GM13977 (cell line): Measurements from ENCODE around the gene WFDC1.

Experiments
- DNase-seq: peaks from one replicate; pipeline ENCODE4 v3.0.0; 2012; ENCODE audit warnings: low spot score
- in situ Hi-C: fragments of 300-500 bp; cut with MboI; formaldehyde crosslinking; loops from one replicate; pipeline ENCODE4 v1.12.0; 2022; ENCODE audit warnings: low sequenced_read_pairs, low pct_unique_long_range_greater_than_20kb, mixed read lengths, inconsistent platforms; ENCODE audit not compliant: unreplicated experiment
- TF ChIP-seq, protein P1 (sequence below): IDR thresholded peaks from 2 replicates; pipeline ENCODE4 v1.5.1; 2012; ENCODE audit warnings: mild to moderate bottlenecking, control low read depth; ENCODE audit not compliant: insufficient read depth; ENCODE audit errors: extremely low read depth, missing control alignments

The WFDC1 gene, protein sequence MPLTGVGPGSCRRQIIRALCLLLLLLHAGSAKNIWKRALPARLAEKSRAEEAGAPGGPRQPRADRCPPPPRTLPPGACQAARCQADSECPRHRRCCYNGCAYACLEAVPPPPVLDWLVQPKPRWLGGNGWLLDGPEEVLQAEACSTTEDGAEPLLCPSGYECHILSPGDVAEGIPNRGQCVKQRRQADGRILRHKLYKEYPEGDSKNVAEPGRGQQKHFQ

DNA sequence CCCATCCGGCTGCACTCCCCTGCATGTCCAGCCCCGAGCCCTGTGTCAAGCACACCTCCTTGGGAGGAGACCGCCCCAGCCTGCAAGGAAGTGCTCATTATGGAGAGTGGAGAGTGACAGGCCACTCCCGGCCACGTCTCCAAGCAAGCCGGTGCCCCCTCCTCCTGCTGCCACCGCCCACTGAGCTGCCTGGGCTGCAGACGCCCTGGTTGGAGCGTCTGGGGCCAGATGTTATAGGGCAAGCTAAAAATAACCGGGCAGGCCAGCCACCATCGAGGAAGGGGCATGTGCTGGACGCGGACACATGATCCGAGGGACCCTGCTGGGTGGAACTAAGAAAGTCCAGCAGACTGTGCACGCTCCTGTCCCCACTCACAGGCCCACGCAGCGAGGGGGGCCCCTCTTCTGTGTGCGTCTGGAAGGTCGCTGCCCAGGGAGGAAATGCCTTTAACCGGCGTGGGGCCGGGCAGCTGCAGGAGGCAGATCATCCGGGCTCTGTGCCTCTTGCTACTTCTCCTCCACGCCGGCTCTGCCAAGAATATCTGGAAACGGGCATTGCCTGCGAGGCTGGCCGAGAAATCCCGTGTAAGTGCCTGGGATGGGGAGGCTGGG, at the start of gene WFDC1:
WFDC1 (plus strand) TSS at position 348 of the 612 bp plus-strand sequence; CDS start at position 442, 94 bp downstream.
- TF ChIP-seq, protein P1, sequence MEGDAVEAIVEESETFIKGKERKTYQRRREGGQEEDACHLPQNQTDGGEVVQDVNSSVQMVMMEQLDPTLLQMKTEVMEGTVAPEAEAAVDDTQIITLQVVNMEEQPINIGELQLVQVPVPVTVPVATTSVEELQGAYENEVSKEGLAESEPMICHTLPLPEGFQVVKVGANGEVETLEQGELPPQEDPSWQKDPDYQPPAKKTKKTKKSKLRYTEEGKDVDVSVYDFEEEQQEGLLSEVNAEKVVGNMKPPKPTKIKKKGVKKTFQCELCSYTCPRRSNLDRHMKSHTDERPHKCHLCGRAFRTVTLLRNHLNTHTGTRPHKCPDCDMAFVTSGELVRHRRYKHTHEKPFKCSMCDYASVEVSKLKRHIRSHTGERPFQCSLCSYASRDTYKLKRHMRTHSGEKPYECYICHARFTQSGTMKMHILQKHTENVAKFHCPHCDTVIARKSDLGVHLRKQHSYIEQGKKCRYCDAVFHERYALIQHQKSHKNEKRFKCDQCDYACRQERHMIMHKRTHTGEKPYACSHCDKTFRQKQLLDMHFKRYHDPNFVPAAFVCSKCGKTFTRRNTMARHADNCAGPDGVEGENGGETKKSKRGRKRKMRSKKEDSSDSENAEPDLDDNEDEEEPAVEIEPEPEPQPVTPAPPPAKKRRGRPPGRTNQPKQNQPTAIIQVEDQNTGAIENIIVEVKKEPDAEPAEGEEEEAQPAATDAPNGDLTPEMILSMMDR: no peak
- no peak for DNase-seq
- in situ Hi-C loops: loop anchor here (25.0 kb wide), 1 partner anchor 193 kb away; no protein-coding TSS in a partner anchor

DNA sequence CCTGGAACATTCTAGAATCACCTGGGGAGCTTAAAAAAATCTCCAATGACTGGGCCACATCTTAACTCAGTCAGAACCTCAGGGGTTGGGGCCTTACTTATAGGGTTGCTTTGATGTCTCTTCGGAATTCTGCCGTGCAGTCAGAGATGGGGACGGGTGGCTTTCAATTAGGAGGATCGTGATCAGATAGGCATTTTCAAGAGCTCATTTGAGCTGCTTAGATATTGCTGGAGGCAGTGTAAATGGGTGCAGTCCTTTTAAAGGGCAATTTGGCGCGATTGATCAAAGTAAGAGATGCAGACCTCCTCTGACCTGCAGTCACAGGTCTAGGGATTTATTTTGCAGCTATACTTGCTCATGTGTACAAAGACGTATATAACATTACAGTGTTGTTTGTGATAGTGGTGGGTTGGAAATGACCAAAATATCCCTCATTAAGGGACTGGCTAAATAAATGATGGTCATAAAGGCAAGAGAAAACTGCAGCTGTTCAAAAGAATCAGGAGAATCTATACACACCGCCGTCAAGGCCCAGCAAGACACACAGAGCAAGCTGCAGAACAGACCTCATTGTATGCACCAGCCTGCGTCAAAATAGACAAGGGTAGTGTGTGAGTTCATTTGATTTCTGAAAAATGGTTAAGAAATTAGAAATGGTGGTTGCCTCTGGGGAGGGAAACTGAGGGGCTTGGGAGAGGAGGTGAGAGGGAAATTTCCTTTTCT, 48.6 kb upstream of the WFDC1 start:
- TF ChIP-seq, protein P1: no peak
- in situ Hi-C loops: no loop called here
- DNase-seq: no peak

DNA sequence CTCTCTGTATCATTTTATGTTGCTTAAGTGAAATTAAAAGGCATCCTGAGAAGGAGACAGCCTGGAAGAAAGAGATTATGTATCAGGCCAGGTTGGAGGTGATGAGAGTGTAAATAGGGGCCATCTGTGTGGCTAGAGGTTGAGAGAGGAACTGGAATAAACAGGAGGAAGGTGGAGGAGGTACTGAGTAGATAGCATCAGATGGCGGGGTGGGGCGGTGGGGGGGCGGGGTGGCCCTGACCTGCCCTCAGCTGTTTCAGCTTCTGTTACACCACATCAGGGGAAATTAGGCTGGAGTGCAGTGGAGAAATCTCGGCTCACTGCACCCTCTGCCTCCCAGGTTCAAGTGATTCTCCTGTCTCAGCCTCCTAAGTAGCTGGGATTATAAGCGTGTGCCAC, 48.0 kb upstream of the WFDC1 start:
- DNase-seq: no peak
- in situ Hi-C loops: no loop called here
- TF ChIP-seq, protein P1: no peak

DNA sequence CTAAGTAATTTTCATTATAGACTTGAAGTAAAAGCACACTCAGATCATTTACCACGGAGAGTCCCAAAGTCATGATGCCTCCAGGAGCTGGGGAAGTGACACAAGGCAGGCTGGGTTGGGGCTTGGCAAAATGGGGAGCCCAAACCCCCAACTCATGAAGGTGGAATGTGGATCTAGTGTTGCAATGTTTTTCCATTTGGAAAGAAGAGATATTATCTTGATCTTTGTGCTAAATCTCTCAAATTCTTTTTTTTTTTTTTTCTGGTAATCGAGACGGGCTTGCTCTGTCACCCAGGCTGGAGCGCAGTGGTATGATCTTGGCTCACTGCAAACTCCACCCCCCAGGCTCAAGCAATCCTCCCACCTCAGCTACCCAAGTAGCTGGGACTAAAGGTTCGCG, 47.3 kb upstream of the WFDC1 start:
- TF ChIP-seq, protein P1: no peak
- in situ Hi-C loops: no loop called here
- DNase-seq: no peak

DNA sequence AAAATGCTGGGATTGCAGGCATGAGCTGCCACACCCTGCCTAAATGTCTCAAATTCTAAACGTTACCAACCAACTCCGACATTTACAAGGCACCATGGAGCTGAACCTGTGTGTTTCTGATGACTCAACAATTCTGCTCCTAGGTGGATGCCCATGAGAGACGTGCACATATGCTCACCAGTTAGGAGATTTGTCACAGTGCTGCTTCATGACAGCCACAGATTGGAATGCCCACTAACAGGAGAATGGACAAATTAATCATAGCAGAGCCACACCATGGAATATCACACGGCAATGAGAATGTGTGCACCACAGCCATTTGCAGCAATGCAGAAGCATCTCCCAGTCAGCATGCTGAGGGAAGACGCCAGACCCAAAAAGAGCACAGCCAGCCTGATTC, 46.8 kb upstream of the WFDC1 start:
- DNase-seq: no peak
- TF ChIP-seq, protein P1: no peak
- in situ Hi-C loops: no loop called here

DNA sequence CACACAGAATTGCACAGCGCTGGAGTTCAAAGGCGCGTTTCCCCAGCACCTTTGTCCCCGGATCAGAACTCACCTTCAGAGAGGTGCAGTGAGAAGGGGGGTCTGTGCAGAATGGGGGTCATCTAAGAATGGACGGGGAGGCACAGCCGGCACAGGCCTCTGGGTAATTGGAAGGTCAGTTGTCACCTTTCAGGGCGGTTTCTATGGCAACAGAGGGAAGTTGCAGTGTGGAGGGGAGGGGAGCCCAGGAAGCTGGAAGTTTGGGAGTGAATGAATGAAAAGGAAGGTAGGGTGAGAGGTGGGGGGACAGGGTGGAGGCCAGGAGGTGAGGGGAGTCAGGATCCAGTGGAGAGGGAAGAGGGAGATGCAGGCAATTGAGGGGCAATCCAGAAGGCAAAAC, 42.5 kb upstream of the WFDC1 start:
- TF ChIP-seq, protein P1: no peak
- in situ Hi-C loops: no loop called here
- no peak for DNase-seq
